ENCODE results near the gene SCAP. TPM values are rescaled to one million over a fixed set of nuclear protein-coding genes. Genes with fewer than 3 reads are reported as not detected.

The SCAP gene
- polyA plus RNA-seq, 1 of the 3 experiments (the other 2 are of a cell fraction) = 28.0 TPM

- WGBS (ENCODE audit: low lambda C conversion rate) = 100% methylated on average over 3 of the region's 3 CpGs
- no peak for TF ChIP-seq USF2 (IDR thresholded peaks at IDR 0.05; ENCODE audit: borderline replicate concordance, low read depth, low read length)
- TF ChIP-seq NFIC (IDR thresholded peaks at IDR 0.05; ENCODE audit: borderline replicate concordance) = no peak
- no peak for TF ChIP-seq RAD21 (IDR thresholded peaks at IDR 0.05; ENCODE audit: low read length)
- no peak for TF ChIP-seq EZH2phosphoT487 (IDR thresholded peaks at IDR 0.05; ENCODE audit: borderline replicate concordance, low read depth)
- no peak for TF ChIP-seq RXRA (IDR thresholded peaks at IDR 0.05; ENCODE audit: borderline replicate concordance, low read depth)
- no peak for TF ChIP-seq USF1 (IDR thresholded peaks at IDR 0.05; ENCODE audit: borderline replicate concordance, low read depth)
- no peak for TF ChIP-seq RFX5 (IDR thresholded peaks at IDR 0.05; ENCODE audit: low read length)
- TF ChIP-seq FOXJ3 (CRISPR knock-in tag; IDR thresholded peaks at IDR 0.05) = no peak
- no peak for TF ChIP-seq ELF1 (IDR thresholded peaks at IDR 0.05)
- TF ChIP-seq FOXM1 (IDR thresholded peaks at IDR 0.05; ENCODE audit: low read depth) = no peak
- TF ChIP-seq REST (IDR thresholded peaks at IDR 0.05; ENCODE audit: low read depth, low read length) = no peak
- TF ChIP-seq NRF1 (IDR thresholded peaks at IDR 0.05; ENCODE audit: low read depth, low read length) = no peak
- ChIA-PET CTCF (no interaction called here), POLR2A (no interaction called here)
- H3K9ac ChIP-seq = no peak overlapping the region
- no peak overlapping the region for H3K4me2 ChIP-seq
- H3F3A ChIP-seq (replicated peaks; ENCODE audit: insufficient read depth) = no peaks in the 10 kb centered on the region
- no peaks in the 10 kb centered on the region for H3K36me3 ChIP-seq (replicated peaks in 1 of 2; ENCODE audit: control insufficient read depth in 1 of 2, insufficient read depth in 2 of 2, low read length in 1 of 2)
- H3K4me3 ChIP-seq (ENCODE audit: low read depth in 2 of 2, low read length in 1 of 2) = no peak overlapping the region
- no peaks in the 10 kb centered on the region for H3K9me3 ChIP-seq
- no peaks in the 10 kb centered on the region for H3K9me2 ChIP-seq
- no peaks in the 10 kb centered on the region for H3K27me3 ChIP-seq (ENCODE audit: insufficient read depth)
- no peak overlapping the region for H3K27ac ChIP-seq (ENCODE audit: low read depth in 2 of 2, low read length in 1 of 2)
- peaks cover 24% of the 10 kb centered on the region for H3K79me2 ChIP-seq (ENCODE audit: insufficient read depth)
- peaks cover 0 to 5% of the 10 kb centered on the region in 2 experiments; a peak in 1 of 4 replicates for H3K4me1 ChIP-seq (ENCODE audit: control insufficient read depth in 1 of 2, insufficient read depth in 2 of 2, low read depth in 1 of 2, low read length in 1 of 2)
- no peaks in the 10 kb centered on the region; the same call in 1 of the 2 replicates for H4K20me1 ChIP-seq (ENCODE audit: insufficient read depth)
- DNase-seq = no peak
- no peak overlapping the region for H2AFZ ChIP-seq (ENCODE audit: low read depth)
These were observed 99.3 kb downstream of the SCAP start for GRCh38 chr3:47376393-47376792.

GRCh38 chr3:47374587-47374986, 101.2 kb downstream of the SCAP start:
- peaks cover 0 to 4% of the 10 kb centered on the region in 2 experiments; a peak in 1 of 4 replicates for H3K4me1 ChIP-seq (ENCODE audit: control insufficient read depth in 1 of 2, insufficient read depth in 2 of 2, low read depth in 1 of 2, low read length in 1 of 2)
- H3K36me3 ChIP-seq (replicated peaks in 1 of 2; ENCODE audit: control insufficient read depth in 1 of 2, insufficient read depth in 2 of 2, low read length in 1 of 2) = no peaks in the 10 kb centered on the region
- ChIA-PET POLR2A (interaction anchor here (1.1 kb wide), 1 partner anchor 11 kb away, joined by 4 read pairs; no protein-coding TSS in a partner anchor), CTCF (no interaction called here)
- H2AFZ ChIP-seq (ENCODE audit: low read depth) = no peak overlapping the region
- TF ChIP-seq EZH2phosphoT487 (IDR thresholded peaks at IDR 0.05; ENCODE audit: borderline replicate concordance, low read depth) = no peak
- no peak for TF ChIP-seq MEF2A (IDR thresholded peaks at IDR 0.05; ENCODE audit: borderline replicate concordance, low read depth)
- no peak for TF ChIP-seq RCOR1 (IDR thresholded peaks at IDR 0.05; ENCODE audit: low read length)
- no peak for TF ChIP-seq RAD21 (IDR thresholded peaks at IDR 0.05; ENCODE audit: low read length)
- TF ChIP-seq RXRA (IDR thresholded peaks at IDR 0.05; ENCODE audit: borderline replicate concordance, low read depth) = no peak
- TF ChIP-seq FOXM1 (IDR thresholded peaks at IDR 0.05; ENCODE audit: low read depth) = no peak
- TF ChIP-seq ZBTB33 (IDR thresholded peaks at IDR 0.05; ENCODE audit: borderline replicate concordance, low read depth) = no peak
- TF ChIP-seq MAX (IDR thresholded peaks at IDR 0.05; ENCODE audit: low read depth) = no peak
- TF ChIP-seq TAF1 (IDR thresholded peaks at IDR 0.05; ENCODE audit: borderline replicate concordance, low read depth, low read length) = no peak
- no peak overlapping the region for H3K4me2 ChIP-seq
- no peaks in the 10 kb centered on the region for H3K9me3 ChIP-seq
- DNase-seq = no peak
- H3K4me3 ChIP-seq (ENCODE audit: low read depth in 2 of 2, low read length in 1 of 2) = no peak overlapping the region
- H3K9ac ChIP-seq = no peak overlapping the region
- H3K9me2 ChIP-seq = no peaks in the 10 kb centered on the region
- H3K79me2 ChIP-seq (ENCODE audit: insufficient read depth) = peaks cover 13% of the 10 kb centered on the region
- no peaks in the 10 kb centered on the region for H3K27me3 ChIP-seq (ENCODE audit: insufficient read depth)
- H4K20me1 ChIP-seq (ENCODE audit: insufficient read depth) = no peaks in the 10 kb centered on the region
- H3F3A ChIP-seq (replicated peaks; ENCODE audit: insufficient read depth) = no peaks in the 10 kb centered on the region
- no peak overlapping the region for H3K27ac ChIP-seq (ENCODE audit: low read depth in 2 of 2, low read length in 1 of 2)

Measured in SK-N-SH (cell line).